Fibroblast of lung (primary cell): Measurements from ENCODE around the gene SCN2A.

ENCODE experiments used
- CTCF ChIP-seq, 2 donors: IDR thresholded peaks in 1 of 2; conservative IDR thresholded peaks in 1 of 2; 1 replicate in 1 of 2; 2 replicates in 1 of 2; pipeline ENCODE4 v1.5.1; 2011 to 2012; ENCODE audit warnings: low read length in 2 of 2, control low read depth in 1 of 2, inconsistent platforms in 1 of 2, low read depth in 1 of 2, mild to moderate bottlenecking in 1 of 2
- EZH2 ChIP-seq: IDR thresholded peaks from 2 replicates; pipeline ENCODE4 v1.5.1; 2012; ENCODE audit warnings: low read length, control low read depth, mild to moderate bottlenecking; ENCODE audit errors: missing control alignments

- TF ChIP-seq CTCF (conservative IDR thresholded peaks at IDR 0.05 in 1 of 2, IDR thresholded peaks at IDR 0.05 in 1 of 2; ENCODE audit: low read depth in 1 of 2, low read length in 2 of 2), result no peak
- no peak for TF ChIP-seq EZH2
Observed at GRCh38 chr2:165273176-165273575, 34.0 kb downstream of the SCN2A start.
